ENCODE results near the gene LRRC9. TPM values are rescaled to one million over a fixed set of nuclear protein-coding genes. Genes with fewer than 3 reads are reported as not detected.

The LRRC9 gene
- total RNA-seq, 1 donor from 2014 or later: 1.7 TPM

GRCh38 chr14:59895721-59896120 is 24.2 kb upstream of the LRRC9 start:
- no peaks in the 10 kb centered on the region for H3K36me3 Mint-ChIP-seq
- H3K4me3 Mint-ChIP-seq: no peak overlapping the region
- H3K4me1 Mint-ChIP-seq (ENCODE audit: unreplicated experiment): no peaks in the 10 kb centered on the region
- DNase-seq (ENCODE audit: extremely low spot score, unreplicated experiment): no peak
- H3K27me3 Mint-ChIP-seq: peaks cover 29% of the 10 kb centered on the region
- no peaks in the 10 kb centered on the region for H3K9me3 Mint-ChIP-seq
- no peak overlapping the region for H3K27ac Mint-ChIP-seq
- TF ChIP-seq CTCF (conservative IDR thresholded peaks at IDR 0.05): no peak

GRCh38 chr14:59897757-59898383 is 22.1 kb upstream of the LRRC9 start:
- no peak for DNase-seq (ENCODE audit: extremely low spot score, unreplicated experiment)
- Mint-ChIP-seq H3K27ac (no peak overlapping the region), H3K4me3 (no peak overlapping the region), H3K9me3 (no peaks in the 10 kb centered on the region), H3K36me3 (no peaks in the 10 kb centered on the region), H3K27me3 (peaks cover 32% of the 10 kb centered on the region), H3K4me1 (ENCODE audit: unreplicated experiment) (no peaks in the 10 kb centered on the region)
- peak; percentile 69 for TF ChIP-seq CTCF (conservative IDR thresholded peaks at IDR 0.05)

GRCh38 chr14:59900556-59900955 is 19.4 kb upstream of the LRRC9 start:
- no peak for DNase-seq (ENCODE audit: extremely low spot score, unreplicated experiment)
- no peak for TF ChIP-seq CTCF (conservative IDR thresholded peaks at IDR 0.05)
- no peak overlapping the region for H3K4me3 Mint-ChIP-seq
- H3K27me3 Mint-ChIP-seq: peaks cover 32% of the 10 kb centered on the region
- H3K9me3 Mint-ChIP-seq: no peaks in the 10 kb centered on the region
- no peak overlapping the region for H3K27ac Mint-ChIP-seq
- no peaks in the 10 kb centered on the region for H3K36me3 Mint-ChIP-seq
- no peaks in the 10 kb centered on the region for H3K4me1 Mint-ChIP-seq (ENCODE audit: unreplicated experiment)

- H3K36me3 Mint-ChIP-seq: no peaks in the 10 kb centered on the region
- TF ChIP-seq CTCF (conservative IDR thresholded peaks at IDR 0.05): no peak
- H3K27ac Mint-ChIP-seq: no peak overlapping the region
- no peak overlapping the region for H3K4me3 Mint-ChIP-seq
- peaks cover 10% of the 10 kb centered on the region for H3K27me3 Mint-ChIP-seq
- H3K4me1 Mint-ChIP-seq (ENCODE audit: unreplicated experiment): no peaks in the 10 kb centered on the region
- no peaks in the 10 kb centered on the region for H3K9me3 Mint-ChIP-seq
- DNase-seq (ENCODE audit: extremely low spot score, unreplicated experiment): no peak
Observed at GRCh38 chr14:59904184-59904583, 15.8 kb upstream of the LRRC9 start.

- Mint-ChIP-seq H3K36me3 (no peaks in the 10 kb centered on the region), H3K9me3 (no peaks in the 10 kb centered on the region), H3K27ac (no peak overlapping the region), H3K4me3 (no peak overlapping the region), H3K4me1 (ENCODE audit: unreplicated experiment) (no peaks in the 10 kb centered on the region), H3K27me3 (peaks cover 9% of the 10 kb centered on the region)
- no peak for DNase-seq (ENCODE audit: extremely low spot score, unreplicated experiment)
- no peak for TF ChIP-seq CTCF (conservative IDR thresholded peaks at IDR 0.05)
Observed at GRCh38 chr14:59905188-59905587, 14.8 kb upstream of the LRRC9 start.

- peaks cover 8% of the 10 kb centered on the region for H3K27me3 Mint-ChIP-seq
- H3K4me3 Mint-ChIP-seq: no peak overlapping the region
- H3K9me3 Mint-ChIP-seq: no peaks in the 10 kb centered on the region
- no peaks in the 10 kb centered on the region for H3K4me1 Mint-ChIP-seq (ENCODE audit: unreplicated experiment)
- H3K27ac Mint-ChIP-seq: no peak overlapping the region
- DNase-seq (ENCODE audit: extremely low spot score, unreplicated experiment): no peak
- no peak for TF ChIP-seq CTCF (conservative IDR thresholded peaks at IDR 0.05)
- H3K36me3 Mint-ChIP-seq: no peaks in the 10 kb centered on the region
Observed at GRCh38 chr14:59912443-59912842, 7.5 kb upstream of the LRRC9 start.

Data from type B pancreatic cell (in vitro differentiated cells).